Ishikawa (cell line): ENCODE data around the gene CNGA1.

Source experiments
- CEBPB ChIP-seq: IDR thresholded peaks from 2 replicates; pipeline ENCODE4 v1.6.1; 2012
- CREB1 ChIP-seq: IDR thresholded peaks from 2 replicates; pipeline ENCODE4 v1.6.1; 2012; ENCODE audit warnings: low read depth
- EGR1 ChIP-seq: IDR thresholded peaks from 2 replicates; pipeline ENCODE4 v1.6.1; 2012
- EP300 ChIP-seq: IDR thresholded peaks from 2 replicates; pipeline ENCODE4 v1.6.1; 2012; ENCODE audit warnings: borderline replicate concordance
- FOXM1 ChIP-seq: IDR thresholded peaks from 2 replicates; pipeline ENCODE4 v1.6.1; 2012; ENCODE audit warnings: low read depth, borderline replicate concordance
- NFIC ChIP-seq: IDR thresholded peaks from 2 replicates; pipeline ENCODE4 v1.6.1; 2012
- RAD21 ChIP-seq: IDR thresholded peaks from 2 replicates; pipeline ENCODE4 v1.6.1; 2012; ENCODE audit warnings: low read depth
- TAF1 ChIP-seq: IDR thresholded peaks from 2 replicates; pipeline ENCODE4 v1.6.1; 2012; ENCODE audit warnings: low read depth, mild to moderate bottlenecking
- TCF12 ChIP-seq: IDR thresholded peaks from 2 replicates; pipeline ENCODE4 v1.6.1; 2012; ENCODE audit warnings: low read depth
- TEAD4 ChIP-seq: IDR thresholded peaks from 2 replicates; pipeline ENCODE4 v1.6.1; 2012
- YY1 ChIP-seq: IDR thresholded peaks from 2 replicates; pipeline ENCODE4 v1.6.1; 2012; ENCODE audit warnings: low read depth
- ZBTB7A ChIP-seq: IDR thresholded peaks from 2 replicates; pipeline ENCODE4 v1.6.1; 2012; ENCODE audit warnings: low read depth
- TF ChIP-seq, protein P1 (sequence below): IDR thresholded peaks from 2 replicates; pipeline ENCODE4 v1.6.1; 2012
- TF ChIP-seq, protein P2 (sequence below): IDR thresholded peaks from 2 replicates; pipeline ENCODE4 v1.6.1; 2012
- TF ChIP-seq, protein P3 (sequence below): IDR thresholded peaks from 2 replicates; pipeline ENCODE4 v1.6.1; 2012; ENCODE audit warnings: low read depth, mild to moderate bottlenecking

The CNGA1 gene

DNA sequence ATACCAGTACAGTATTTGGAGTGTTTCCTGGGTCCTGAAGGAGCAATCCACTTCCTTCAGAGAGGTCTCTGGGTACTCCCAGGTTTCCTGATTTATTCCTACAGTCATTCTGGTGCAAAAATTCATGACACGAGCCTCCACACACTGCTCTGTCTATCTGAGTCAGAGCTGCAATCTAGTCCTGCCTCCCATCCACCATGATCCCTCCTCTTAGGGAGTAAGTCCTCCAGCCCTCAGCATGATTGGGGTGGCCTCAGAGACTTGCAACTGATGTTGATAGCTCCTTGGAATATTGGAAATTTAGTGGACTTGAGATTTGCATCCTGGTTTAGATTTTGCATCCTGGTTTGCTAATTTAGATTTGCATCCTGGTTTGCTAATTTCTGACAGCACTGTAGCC, 20.5 kb downstream of the CNGA1 start:
- TF ChIP-seq, protein P1, sequence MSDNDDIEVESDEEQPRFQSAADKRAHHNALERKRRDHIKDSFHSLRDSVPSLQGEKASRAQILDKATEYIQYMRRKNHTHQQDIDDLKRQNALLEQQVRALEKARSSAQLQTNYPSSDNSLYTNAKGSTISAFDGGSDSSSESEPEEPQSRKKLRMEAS = no peak
- no peak for TF ChIP-seq ZBTB7A
- TF ChIP-seq, protein P2, sequence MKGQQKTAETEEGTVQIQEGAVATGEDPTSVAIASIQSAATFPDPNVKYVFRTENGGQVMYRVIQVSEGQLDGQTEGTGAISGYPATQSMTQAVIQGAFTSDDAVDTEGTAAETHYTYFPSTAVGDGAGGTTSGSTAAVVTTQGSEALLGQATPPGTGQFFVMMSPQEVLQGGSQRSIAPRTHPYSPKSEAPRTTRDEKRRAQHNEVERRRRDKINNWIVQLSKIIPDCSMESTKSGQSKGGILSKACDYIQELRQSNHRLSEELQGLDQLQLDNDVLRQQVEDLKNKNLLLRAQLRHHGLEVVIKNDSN = no peak

DNA sequence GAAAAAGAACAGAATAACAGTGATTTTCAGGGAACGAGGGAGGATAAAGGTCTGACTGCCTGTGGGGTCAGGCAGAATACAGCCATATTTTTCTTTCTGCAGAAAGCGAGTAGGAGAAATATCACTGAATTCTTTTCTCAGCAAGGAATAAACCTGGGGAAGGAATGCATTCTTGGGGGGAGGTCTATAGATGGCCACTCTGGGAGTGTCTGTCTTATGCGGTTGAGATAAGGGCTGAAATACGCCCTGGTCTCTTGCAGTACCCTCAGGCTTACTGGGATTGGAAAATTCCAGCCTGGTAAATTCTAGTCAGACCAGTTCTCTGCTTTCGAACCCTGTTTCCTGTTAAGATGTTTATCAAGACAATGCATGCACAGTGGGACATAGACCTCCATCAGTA, 26.3 kb downstream of the CNGA1 start:
- no peak for TF ChIP-seq ZBTB7A
- TF ChIP-seq, protein P2 = no peak
- no peak for TF ChIP-seq TEAD4
- no peak for TF ChIP-seq CEBPB
- TF ChIP-seq TCF12 = no peak
- no peak for TF ChIP-seq NFIC
- no peak for TF ChIP-seq EP300
- no peak for TF ChIP-seq FOXM1
- TF ChIP-seq TAF1 = no peak
- TF ChIP-seq EGR1 = no peak
- TF ChIP-seq, protein P3, sequence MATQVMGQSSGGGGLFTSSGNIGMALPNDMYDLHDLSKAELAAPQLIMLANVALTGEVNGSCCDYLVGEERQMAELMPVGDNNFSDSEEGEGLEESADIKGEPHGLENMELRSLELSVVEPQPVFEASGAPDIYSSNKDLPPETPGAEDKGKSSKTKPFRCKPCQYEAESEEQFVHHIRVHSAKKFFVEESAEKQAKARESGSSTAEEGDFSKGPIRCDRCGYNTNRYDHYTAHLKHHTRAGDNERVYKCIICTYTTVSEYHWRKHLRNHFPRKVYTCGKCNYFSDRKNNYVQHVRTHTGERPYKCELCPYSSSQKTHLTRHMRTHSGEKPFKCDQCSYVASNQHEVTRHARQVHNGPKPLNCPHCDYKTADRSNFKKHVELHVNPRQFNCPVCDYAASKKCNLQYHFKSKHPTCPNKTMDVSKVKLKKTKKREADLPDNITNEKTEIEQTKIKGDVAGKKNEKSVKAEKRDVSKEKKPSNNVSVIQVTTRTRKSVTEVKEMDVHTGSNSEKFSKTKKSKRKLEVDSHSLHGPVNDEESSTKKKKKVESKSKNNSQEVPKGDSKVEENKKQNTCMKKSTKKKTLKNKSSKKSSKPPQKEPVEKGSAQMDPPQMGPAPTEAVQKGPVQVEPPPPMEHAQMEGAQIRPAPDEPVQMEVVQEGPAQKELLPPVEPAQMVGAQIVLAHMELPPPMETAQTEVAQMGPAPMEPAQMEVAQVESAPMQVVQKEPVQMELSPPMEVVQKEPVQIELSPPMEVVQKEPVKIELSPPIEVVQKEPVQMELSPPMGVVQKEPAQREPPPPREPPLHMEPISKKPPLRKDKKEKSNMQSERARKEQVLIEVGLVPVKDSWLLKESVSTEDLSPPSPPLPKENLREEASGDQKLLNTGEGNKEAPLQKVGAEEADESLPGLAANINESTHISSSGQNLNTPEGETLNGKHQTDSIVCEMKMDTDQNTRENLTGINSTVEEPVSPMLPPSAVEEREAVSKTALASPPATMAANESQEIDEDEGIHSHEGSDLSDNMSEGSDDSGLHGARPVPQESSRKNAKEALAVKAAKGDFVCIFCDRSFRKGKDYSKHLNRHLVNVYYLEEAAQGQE = no peak
- TF ChIP-seq CREB1 = no peak
- TF ChIP-seq, protein P1 = no peak
- no peak for TF ChIP-seq RAD21
- no peak for TF ChIP-seq YY1

DNA sequence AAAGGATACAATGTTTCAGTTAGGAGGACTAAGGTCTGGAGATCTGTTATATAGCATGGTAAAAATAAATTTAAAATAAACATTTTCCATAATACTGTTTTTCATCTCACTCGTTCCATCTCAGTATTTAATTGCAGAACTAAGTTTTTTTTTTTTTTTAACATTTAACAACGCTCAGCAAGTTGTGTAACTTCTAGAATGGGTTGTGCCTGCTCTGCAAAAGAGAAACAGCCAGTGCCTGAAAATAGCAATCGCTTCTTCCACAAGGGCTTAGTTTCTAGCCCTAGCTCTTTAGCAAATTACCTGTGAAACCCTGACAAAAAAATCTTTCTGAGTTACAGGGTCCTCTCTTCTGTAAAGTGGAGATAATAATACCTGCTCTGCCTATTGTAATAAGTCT, 41.9 kb downstream of the CNGA1 start:
- TF ChIP-seq ZBTB7A (no peak), RAD21 (no peak), EGR1 (no peak), EP300 (no peak), TCF12 (no peak), TEAD4 (no peak), TAF1 (no peak), CREB1 (no peak), CEBPB (no peak), NFIC (no peak), YY1 (no peak)
- TF ChIP-seq, protein P3 = no peak
- TF ChIP-seq, protein P2 = no peak

DNA sequence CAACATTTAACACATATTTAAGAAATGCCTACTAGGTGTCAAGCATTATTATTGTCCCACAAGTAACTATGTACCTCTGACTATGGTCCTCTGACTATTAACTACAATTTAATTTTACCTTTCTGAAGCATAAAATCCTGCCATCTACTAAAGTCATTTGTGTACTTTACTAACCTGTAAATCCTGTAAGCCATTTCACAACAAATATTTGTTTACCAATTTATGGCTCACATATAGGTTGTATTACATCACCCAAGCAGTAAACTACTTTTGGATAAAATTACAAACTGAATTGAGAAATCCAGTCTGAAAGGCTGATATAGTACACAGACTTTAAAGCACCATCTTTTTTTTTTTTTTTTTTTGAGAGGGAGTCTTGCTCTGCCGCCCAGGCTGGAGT, 43.8 kb downstream of the CNGA1 start:
- TF ChIP-seq EGR1 (no peak), NFIC (no peak)
- TF ChIP-seq, protein P3 = no peak

DNA sequence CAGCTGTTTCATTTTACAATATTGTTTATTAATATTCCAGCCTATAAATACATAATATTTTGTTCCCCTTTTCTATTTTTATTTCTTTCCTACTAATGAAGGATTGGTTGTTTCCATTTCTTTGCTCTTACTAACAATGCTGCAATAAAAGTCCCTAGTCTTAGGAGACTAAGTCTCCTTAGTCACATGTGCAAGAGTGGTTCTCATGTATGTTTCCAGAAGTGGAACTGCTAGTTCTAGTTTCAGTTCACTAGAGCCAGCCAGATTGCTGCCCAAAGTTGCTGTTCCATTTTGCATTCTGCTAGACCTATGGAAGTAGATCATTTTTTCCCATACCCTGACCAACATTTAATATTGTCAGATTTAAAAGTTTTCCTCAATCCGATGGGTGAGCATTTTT, 44.3 kb downstream of the CNGA1 start:
- TF ChIP-seq YY1 = no peak
- no peak for TF ChIP-seq CEBPB
- no peak for TF ChIP-seq NFIC
- TF ChIP-seq TEAD4 = no peak
- TF ChIP-seq TCF12 = no peak
- no peak for TF ChIP-seq RAD21
- no peak for TF ChIP-seq EP300
- no peak for TF ChIP-seq TAF1
- no peak for TF ChIP-seq FOXM1
